Caki2 (cell line): ENCODE data around the gene CD79A. TPM values are rescaled to one million over a fixed set of nuclear protein-coding genes. Genes with fewer than 3 reads are reported as not detected.

Experiments
- DNase-seq: peaks from one replicate; pipeline ENCODE4 v3.0.0-alpha.2; 2015; ENCODE audit warnings: low read depth
- in situ Hi-C: cut with HindIII; loops from 2 replicates; pipeline ENCODE4 v1.10.0; 2016; ENCODE audit warnings: low sequenced_read_pairs, low pct_unique_long_range_greater_than_20kb, mixed read lengths
- total RNA-seq: library from RNA; depleted of rRNA; stranded (reverse); fragments of >200 nt; shearing (Covaris generic); gene quantifications from 2 replicates; pipeline ENCODE4 v1.2.3, GENCODE V29; 2014; ENCODE audit warnings: low replicate concordance

The CD79A gene
- total RNA-seq, 1 experiment from 2014 or later: not detected

DNA sequence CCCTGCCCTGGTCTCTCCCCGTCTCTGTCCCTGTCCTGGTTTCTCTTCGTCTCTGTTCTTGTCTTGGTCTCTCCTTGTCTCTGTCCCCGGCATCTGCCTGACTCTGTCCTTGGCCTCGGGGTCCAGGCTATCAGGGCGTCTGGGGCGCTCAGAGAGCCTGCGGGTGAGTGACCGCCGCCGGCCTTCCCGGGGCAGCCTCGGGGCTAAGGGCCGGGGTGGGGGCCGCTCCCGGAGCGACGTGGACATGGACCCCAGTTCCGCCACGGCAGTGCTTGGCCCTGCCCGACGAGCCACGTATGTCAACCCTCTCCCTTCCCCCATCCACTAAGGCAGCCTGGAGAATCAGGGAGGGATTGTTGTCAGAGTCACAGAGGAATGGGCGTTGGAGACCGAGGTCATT, 20.7 kb downstream of the CD79A start:
- DNase-seq: no peak
- in situ Hi-C loops: no loop called here

DNA sequence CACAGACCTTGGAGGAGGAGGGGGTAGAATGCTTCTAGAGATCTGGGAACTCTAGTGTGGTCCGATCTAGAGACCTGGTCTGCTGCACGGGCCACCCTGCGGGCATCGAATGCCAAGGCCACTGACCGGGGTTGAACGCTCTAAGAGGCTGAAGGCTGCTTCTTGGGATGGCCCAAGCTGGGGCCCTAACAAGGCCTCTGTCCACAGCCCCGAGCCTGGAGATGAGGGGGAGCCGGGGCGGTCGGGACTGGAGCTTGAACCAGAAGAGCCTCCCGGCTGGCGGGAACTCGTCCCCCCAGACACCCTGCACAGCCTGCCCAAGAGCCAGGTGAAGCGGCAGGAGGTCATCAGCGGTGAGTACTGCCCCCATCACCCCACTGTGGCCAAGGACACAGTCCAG, 21.2 kb downstream of the CD79A start:
- no peak for DNase-seq
- in situ Hi-C loops: no loop called here

DNA sequence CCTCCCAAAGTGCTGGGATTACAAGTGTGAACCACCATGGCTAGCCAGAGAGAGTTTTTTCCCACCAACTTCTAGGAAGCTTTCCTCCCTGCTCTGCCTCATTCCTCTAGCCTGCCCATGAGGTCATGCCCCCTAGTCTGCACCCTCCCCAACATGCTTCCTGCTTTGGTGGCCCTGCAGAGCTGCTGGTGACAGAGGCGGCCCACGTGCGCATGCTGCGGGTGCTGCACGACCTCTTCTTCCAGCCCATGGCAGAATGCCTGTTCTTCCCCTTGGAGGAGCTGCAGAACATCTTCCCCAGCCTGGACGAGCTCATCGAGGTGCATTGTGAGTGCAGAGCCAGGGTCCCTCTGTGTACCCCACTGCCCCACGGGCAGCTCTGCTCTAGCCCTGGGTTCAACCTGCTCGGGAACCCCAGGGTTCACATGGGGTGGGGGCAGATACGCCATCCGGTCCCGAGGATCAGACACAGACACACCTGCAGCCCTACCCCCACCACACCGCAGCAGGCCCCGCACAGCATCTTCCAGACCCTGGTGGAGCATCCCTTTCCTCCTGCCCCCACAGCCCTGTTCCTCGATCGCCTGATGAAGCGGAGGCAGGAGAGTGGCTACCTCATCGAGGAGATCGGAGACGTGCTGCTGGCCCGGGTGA, 24.8 kb downstream of the CD79A start:
- in situ Hi-C loops: no loop called here
- no peak for DNase-seq

DNA sequence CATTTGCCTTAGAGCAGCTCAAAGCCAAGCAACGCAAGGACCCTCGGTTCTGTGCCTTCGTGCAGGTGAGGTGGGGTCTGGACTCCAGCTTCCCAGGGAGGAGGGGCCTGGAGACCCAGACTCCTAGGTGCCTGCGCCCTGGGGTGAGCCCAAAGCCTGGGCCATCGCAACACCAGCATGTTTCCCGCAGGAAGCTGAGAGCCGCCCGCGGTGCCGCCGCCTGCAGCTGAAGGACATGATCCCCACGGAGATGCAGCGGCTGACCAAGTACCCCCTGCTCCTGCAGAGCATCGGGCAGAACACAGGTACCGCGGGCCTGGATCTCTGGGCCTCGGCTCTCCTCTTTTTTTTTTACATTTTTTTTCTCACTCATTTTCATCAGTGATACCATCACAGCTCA, 25.5 kb downstream of the CD79A start:
- in situ Hi-C loops: no loop called here
- no peak for DNase-seq

DNA sequence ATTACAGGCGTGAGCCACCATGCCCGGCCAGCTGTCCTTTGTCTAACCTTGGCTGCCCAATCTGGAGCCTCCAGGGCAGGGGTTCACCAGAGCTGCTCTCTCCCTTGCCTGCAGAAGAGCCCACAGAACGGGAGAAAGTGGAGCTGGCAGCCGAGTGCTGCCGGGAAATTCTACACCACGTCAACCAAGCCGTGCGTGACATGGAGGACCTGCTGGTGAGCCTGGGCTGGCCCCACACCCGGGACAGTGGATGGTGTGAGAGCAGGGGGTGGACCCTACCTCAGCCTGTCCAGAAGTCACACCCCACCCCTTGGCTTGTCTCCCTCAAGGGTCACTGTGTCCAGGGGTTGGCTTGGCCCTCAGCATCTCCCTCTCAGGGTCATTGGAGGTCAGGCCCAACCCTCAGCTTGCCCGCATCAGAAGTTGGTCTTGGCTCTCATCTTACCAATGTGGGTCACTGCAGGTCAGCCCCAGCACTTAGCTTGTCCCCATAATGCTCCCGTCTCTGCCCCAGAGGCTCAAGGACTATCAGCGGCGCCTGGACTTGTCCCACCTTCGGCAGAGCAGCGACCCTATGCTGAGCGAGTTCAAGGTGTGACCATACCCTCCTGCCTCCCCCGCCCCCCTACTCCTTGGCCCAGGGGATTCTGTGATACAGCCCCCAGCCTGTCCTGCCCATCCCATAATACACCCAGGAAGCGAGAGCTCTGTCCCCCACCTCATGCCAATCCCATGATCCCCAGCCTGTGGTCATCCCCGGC, 26.3 kb downstream of the CD79A start:
- DNase-seq: no peak
- in situ Hi-C loops: no loop called here

DNA sequence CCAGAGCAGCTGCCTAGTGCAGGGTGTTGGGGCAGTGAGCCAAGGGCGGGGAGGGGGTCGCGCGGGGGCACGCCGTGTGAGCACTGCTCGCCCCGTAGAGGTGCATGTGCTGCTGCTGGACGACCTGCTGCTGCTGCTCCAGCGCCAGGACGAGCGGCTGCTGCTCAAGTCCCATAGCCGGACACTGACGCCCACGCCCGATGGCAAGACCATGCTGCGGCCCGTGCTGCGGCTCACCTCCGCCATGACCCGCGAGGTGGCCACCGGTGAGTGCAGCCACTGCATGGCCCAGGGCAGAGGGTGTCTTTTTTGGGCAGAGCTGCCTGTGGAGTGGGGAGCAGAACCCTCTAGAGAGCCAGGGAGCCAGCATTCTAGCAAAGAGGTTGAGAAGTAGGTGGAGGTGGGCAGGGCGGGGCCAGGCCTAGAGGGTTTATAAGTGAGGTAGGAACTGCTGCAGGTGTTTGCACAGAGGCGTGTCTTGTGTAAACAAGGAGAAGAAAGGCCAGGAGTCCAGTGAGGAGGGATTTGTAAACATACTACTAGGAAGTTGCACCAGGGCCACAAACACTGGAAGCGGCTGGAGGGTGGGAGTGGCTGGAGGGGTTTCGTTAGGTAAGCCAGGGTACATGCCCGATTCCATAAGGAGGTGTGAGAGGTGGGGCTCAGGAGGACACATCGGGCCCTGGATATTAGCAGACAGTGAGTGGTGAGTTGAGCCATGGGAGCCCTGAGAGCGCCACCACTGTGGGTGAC, 27.2 kb downstream of the CD79A start:
- DNase-seq: no peak

DNA sequence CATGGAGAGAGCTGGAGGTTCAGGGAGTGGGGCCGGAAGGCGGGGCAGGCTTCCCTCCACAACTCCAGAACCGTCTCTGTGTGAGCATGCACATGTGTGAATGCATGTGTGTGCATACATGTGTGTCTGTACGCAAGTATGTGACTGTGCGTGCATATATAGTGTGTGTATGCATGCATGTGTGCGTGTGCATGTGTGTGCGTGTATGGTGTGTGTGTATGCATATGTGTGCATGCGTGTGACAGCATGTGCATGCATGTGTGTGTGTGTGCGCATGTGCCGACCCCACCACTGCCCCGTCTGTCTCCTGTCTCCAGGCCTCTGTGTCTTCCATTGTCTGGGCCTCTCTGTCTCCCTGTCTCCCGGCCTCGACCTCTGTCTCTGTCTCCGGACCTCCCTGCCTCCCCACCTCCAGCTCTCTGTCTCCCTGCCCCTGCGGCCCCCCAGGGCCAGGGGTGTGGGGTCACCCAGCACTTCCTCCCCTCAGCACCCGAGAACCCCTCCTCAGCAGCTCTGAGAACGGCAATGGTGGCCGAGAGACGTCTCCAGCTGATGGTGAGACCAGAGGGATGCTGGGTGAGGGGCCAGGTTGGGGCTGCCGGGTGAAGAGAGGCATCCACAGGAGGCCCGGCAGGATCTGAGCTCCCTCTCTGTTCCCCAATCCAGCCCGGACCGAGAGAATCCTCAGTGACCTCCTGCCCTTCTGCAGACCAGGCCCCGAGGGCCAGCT, 28.4 kb downstream of the CD79A start:
- DNase-seq: no peak
- in situ Hi-C loops: no loop called here

More for the DNA sequence above, 27.2 kb downstream of the CD79A start:
- in situ Hi-C loops: no loop called here

DNA sequence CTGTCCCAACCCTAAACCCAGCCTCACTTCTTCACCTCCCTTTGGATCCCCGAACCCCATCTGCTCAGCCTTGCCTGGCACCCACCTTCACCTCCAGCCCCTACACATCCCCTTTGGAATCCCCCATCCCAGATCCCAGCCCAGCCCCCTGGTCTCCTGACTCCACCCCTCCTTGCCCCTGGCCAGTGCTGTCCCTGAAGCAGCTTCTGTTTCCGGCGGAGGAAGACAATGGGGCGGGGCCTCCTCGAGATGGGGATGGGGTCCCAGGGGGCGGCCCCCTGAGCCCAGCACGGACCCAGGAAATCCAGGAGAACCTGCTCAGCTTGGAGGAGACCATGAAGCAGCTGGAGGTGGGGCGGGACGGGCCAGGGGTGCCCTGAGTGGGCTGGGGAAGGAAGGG, 29.2 kb downstream of the CD79A start:
- in situ Hi-C loops: no loop called here
- no peak for DNase-seq

DNA sequence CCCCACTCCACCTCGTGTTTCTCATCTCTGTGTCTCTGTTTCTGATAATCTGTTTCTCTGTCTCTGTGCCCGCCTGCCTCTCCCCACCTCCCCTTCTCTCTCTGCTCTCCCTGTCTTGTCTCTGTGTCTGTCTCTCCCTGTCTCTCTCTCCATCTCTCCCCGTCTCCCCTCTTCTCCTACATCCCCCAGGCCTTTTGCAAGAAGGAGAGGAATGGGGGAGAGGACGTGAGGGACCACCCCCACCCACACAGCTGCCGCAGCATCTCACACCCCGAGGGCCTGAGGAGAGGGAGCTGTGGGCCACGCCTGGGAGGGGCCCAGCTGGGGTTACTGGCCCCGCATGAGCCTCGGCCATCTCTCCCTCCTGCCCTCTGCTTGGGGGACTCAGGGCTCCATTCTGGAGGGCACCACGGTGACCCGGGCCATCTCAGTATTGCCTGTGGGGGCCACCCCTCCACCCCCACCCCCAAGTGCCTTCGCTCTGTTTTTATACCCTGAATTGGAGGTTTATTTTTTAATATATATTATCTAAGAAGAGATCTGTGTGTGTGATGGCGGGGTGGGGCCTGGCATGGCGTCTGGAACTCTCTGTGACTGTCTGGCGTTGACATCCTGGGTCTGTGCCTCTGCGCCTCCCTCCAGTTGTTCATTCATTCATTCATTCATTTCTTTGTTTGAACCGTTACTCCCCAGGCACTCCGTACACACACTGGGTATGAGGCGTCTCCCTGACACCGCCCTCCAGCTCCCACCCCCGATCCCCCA, 30.0 kb downstream of the CD79A start:
- in situ Hi-C loops: no loop called here
- DNase-seq: no peak

DNA sequence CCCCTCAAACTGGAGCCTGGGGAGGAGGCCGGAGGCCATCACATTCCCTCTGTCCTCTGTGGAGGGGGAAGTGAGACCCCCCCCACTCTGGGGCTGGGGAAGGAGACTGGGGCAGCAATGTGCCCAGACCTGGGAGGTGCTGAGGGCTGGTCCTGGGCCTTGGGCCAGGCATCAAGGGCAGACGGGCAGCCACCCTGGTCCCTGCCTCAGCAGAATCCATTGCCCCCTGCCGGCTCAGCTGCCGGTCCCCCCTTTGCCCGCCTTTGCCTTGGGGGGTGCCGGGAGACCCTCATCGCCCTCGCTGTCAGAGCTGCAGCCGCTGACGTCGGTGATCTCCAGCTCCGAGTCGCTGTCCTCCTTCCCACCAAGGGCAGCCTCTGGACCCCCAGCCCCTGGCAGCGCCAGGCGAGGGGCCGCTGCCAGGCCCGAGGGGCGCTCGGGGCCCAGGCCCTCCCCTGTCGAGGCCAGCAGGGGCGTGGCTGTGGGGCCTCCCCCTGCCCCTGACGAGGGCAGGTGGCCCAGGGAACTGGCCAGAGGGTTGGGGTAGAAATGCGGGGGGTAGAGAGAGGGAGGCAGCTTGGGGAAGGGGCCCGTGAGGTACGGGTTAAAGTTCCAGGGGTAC, 31.0 kb downstream of the CD79A start:
- DNase-seq: no peak
- in situ Hi-C loops: no loop called here

DNA sequence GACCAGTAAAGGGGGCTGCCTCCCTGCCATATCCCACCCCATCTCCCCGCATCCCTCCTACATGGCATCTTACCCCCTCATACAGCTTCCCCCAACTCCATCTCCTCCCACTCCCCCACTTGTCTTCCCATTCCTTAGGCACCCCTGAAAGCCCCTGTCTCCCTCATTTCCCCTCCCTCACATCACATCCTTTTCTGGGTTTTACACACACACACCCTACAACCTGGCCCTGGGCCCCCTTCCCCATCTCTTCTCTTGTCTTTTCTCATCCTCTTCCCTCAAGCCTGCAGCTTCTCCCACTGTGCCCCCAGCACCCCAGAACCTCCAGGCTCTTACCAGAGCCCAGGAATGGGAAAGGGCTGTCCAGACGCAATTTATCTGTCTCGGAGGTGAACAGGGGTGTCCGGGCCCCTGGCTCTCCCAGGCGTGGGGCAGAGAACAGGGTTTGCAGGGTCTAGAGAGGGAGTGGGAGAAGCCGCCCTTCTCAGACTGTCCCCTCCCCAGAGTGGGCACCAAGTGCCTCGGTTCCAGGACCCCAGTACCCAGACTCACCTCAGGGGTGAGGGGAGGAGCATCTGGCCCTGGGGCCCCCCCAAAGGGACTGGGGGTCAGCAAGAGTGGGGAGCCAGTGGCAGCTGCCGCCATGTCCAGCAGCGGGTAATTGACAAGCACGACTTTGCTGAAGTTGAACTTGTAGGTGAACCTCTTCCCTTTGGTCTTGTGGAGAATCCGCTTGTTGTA, 31.8 kb downstream of the CD79A start:
- in situ Hi-C loops: no loop called here
- no peak for DNase-seq

DNA sequence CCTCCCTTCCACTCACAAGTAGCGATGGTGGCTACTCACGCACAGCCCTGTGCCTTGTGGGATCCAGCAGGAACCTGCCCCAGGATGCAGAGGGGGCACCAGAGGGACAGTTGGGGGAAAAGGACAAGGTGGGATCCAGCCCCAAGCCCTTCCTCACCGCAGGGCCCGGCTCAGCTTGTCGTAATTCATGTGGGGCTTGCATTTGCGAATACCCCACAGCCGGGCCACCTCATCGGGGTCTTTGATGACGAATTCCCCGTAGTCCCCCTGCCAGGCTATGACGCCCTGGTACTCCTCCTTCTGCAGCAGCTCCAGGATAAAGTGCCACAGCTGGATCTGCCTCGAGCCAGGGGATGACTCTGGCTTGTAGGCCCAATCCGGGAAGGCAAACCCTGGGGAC, 32.6 kb downstream of the CD79A start:
- DNase-seq: no peak
- in situ Hi-C loops: no loop called here

DNA sequence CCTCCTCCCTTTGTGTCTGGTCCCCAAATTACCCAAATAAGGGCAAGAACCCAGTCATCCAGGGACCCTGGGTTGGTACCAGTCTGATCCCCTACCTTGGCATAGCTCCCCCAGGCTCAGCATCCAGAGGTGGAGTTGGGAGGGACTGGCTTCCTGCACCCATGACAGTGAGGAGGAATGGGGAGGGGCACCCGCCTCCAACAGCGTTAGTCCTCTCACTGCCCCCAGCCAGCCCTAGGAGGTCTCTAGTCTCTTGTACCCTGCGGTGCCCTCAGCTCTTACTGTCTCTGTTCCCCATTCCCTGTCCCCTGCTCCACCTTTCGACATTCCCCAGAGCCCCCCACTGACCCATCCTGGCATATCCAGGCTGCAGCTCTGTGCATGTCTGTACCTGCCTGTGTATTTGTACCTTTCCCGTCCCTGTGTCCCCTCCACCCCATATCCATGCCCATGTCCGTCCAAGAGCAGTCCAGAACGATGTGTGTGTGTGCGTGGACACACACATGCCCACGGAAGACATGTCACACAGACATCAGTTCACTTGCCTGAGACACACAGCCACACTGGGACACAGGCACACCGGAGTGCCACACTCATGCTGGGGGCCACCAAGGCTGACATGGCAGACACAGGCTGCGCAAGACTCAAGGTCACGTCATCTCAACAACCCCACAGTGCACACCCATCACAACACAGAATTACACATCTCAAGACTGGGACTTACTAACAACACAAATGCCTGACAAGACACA, 33.3 kb downstream of the CD79A start:
- in situ Hi-C loops: no loop called here

DNA sequence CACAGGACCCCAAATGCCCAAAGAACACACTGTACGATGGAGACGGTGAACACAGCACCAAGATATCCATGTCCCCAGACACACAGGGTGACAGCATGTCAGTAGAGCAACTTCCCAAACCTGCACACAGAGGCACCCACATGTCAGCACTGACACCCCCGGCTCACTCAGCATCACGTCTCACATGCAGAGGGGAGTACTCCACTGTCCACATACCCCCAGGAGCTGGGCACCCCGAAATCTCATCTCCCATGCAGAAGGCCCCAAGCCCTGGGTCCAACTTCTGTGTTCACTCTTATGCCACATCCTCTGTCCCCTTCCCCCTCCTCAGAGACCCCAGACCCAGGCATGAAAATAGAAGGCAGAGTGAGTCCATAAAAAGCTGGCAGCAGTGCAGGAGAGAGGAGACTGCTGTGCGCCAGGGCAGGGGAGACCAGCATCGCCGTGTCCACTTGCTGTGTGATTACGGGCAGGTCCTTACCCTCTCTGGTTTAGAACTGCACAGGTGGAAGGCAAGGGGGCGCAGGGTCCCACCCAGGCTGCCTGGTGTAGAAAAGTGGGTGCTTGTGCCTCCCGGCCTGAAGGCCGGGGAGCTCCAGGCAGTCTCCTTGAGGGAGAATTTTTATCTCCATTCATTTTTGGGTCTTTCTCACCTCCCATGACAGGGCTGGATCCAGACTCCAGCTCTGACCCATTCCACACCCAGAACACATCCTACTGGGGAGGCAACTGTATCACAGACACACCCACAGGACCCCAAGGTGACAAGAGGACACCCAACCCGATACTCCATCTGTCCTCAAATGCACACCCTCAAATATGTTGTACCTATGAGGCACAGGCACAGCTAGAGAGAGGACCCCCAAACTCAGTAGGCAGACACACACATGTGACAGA, 34.2 kb downstream of the CD79A start:
- DNase-seq: no peak
- in situ Hi-C loops: no loop called here

More for the DNA sequence above, 33.3 kb downstream of the CD79A start:
- DNase-seq: no peak

DNA sequence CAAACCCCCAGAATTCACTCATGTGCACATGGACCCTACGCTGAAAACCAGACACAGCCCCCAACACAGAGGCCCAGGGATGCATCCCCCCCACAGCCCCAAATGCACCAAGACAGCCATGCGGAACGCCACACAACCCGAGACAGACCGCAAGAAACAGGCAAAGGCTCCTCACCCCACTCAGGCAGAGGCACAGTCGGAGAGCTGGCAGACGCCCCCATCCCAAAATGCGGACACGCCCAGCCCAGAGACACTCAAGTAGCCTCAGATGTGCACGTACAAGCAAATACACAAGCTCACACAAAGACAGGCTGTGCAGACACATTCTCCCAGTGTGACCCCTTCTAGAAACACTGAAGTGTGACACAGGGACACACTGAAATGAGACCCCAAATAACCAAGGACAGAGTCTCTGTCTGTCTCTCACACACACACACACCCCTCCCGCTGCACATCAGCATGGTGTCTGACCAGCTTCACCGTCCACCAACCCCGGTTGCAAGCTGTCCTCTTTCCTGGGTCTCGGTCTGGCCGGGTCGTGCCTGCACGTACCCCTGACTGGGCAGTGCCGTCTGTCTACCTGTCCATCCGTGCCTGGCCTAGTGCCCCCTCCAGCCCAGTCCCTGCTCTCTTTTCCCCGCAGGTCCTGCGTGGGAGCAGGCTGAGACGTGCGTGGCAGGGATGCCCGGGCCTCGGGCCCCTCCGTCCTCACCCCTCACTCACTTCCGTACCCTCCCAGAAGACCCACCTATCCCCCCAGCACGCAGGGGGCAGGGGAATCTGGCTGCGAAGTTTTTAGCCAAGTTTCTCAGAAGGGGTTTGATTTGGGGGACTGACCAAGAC, 35.0 kb downstream of the CD79A start:
- no peak for DNase-seq
- in situ Hi-C loops: no loop called here
